GM19463 (cell line): ENCODE results near the gene SP5.
"Not testable (repeated sequence)": the region's sequence is repeated elsewhere in the genome, so short reads cannot be mapped to it uniquely, and the experiment has no call there.

Source experiments
- ATAC-seq: cut with Tn5 transposase; IDR thresholded peaks from one replicate; pipeline ENCODE4 v1.9.1; 2021; ENCODE audit warnings: mild to moderate bottlenecking, moderate library complexity; ENCODE audit not compliant: unreplicated experiment

Gene SP5

GRCh38 chr2:170715062-170715931 is at the start of gene SP5:
SP5 (plus strand) TSS chr2:170715337; CDS start chr2:170715513, 176 bp downstream.
- no peak for ATAC-seq

- ATAC-seq, result no peak
Observed at GRCh38 chr2:170665743-170666142, 49.4 kb upstream of the SP5 start.

- ATAC-seq, result no peak
Observed at GRCh38 chr2:170669909-170670308, 45.2 kb upstream of the SP5 start.

GRCh38 chr2:170670651-170671050 is 44.5 kb upstream of the SP5 start:
- ATAC-seq, result no peak

GRCh38 chr2:170671079-170671478 is 44.1 kb upstream of the SP5 start:
- no peak for ATAC-seq

GRCh38 chr2:170674282-170674681 is 40.9 kb upstream of the SP5 start:
- not testable (repeated sequence) for ATAC-seq

GRCh38 chr2:170675701-170676100 is 39.4 kb upstream of the SP5 start:
- ATAC-seq, result no peak

- ATAC-seq, result no peak
Observed at GRCh38 chr2:170679607-170680079, 35.5 kb upstream of the SP5 start.

GRCh38 chr2:170680172-170680941 is 34.8 kb upstream of the SP5 start:
- ATAC-seq, result peak; percentile 93

- ATAC-seq, result no peak
Observed at GRCh38 chr2:170681311-170681710, 33.8 kb upstream of the SP5 start.

GRCh38 chr2:170685591-170685990 is 29.5 kb upstream of the SP5 start:
- no peak for ATAC-seq

- ATAC-seq, result no peak
Observed at GRCh38 chr2:170689481-170689880, 25.7 kb upstream of the SP5 start.

- ATAC-seq, result no peak
Observed at GRCh38 chr2:170690640-170691039, 24.5 kb upstream of the SP5 start.

- no peak for ATAC-seq
Observed at GRCh38 chr2:170694316-170694715, 20.8 kb upstream of the SP5 start.

- no peak for ATAC-seq
Observed at GRCh38 chr2:170695521-170696410, 19.4 kb upstream of the SP5 start.

- ATAC-seq, result no peak
Observed at GRCh38 chr2:170696948-170697347, 18.2 kb upstream of the SP5 start.

- no peak for ATAC-seq
Observed at GRCh38 chr2:170701011-170701410, 14.1 kb upstream of the SP5 start.

- ATAC-seq, result no peak
Observed at GRCh38 chr2:170703776-170704476, 11.2 kb upstream of the SP5 start.

GRCh38 chr2:170707821-170708795 is 7.0 kb upstream of the SP5 start:
- ATAC-seq, result no peak
